GM21367 (cell line): Measurements from ENCODE around the gene GIGYF2.
"Not testable (repeated sequence)": the region's sequence is repeated elsewhere in the genome, so short reads cannot be mapped to it uniquely, and the experiment has no call there.

Experiments used
- ATAC-seq: cut with Tn5 transposase; IDR thresholded peaks from one replicate; pipeline ENCODE4 v1.9.1; 2021; ENCODE audit not compliant: unreplicated experiment

GIGYF2 gene

GRCh38 chr2:232687382-232688160, 9.6 kb upstream of the GIGYF2 start:
- no peak for ATAC-seq

GRCh38 chr2:232688201-232688600, 8.9 kb upstream of the GIGYF2 start:
- no peak for ATAC-seq

GRCh38 chr2:232689152-232689910, 7.8 kb upstream of the GIGYF2 start:
- no peak for ATAC-seq

GRCh38 chr2:232691117-232691516, 6.0 kb upstream of the GIGYF2 start:
- ATAC-seq: not testable (repeated sequence)

- ATAC-seq: no peak
Observed at GRCh38 chr2:232693344-232693743, 3.8 kb upstream of the GIGYF2 start.

GRCh38 chr2:232696609-232697058, 497 bp upstream of the GIGYF2 start:
- no peak for ATAC-seq

- peak; percentile 27 for ATAC-seq
Observed at GRCh38 chr2:232697807-232698110, 628 bp downstream of the GIGYF2 start.

GRCh38 chr2:232698556-232699091, 1.5 kb downstream of the GIGYF2 start:
- no peak for ATAC-seq

- ATAC-seq: no peak
Observed at GRCh38 chr2:232699110-232699509, 2.0 kb downstream of the GIGYF2 start.

- ATAC-seq: no peak
Observed at GRCh38 chr2:232700154-232700553, 3.0 kb downstream of the GIGYF2 start.

- ATAC-seq: no peak
Observed at GRCh38 chr2:232707076-232707475, 9.9 kb downstream of the GIGYF2 start.

GRCh38 chr2:232713505-232713904, 16.4 kb downstream of the GIGYF2 start:
- ATAC-seq: no peak

- ATAC-seq: no peak
Observed at GRCh38 chr2:232714969-232715368, 17.8 kb downstream of the GIGYF2 start.

- not testable (repeated sequence) for ATAC-seq
Observed at GRCh38 chr2:232720056-232720455, 22.9 kb downstream of the GIGYF2 start.

- ATAC-seq: no peak
Observed at GRCh38 chr2:232721261-232721660, 24.1 kb downstream of the GIGYF2 start.

GRCh38 chr2:232721882-232722281, 24.8 kb downstream of the GIGYF2 start:
- no peak for ATAC-seq

- no peak for ATAC-seq
Observed at GRCh38 chr2:232723027-232723426, 25.9 kb downstream of the GIGYF2 start.

GRCh38 chr2:232728785-232729184, 31.7 kb downstream of the GIGYF2 start:
- no peak for ATAC-seq

- ATAC-seq: no peak
Observed at GRCh38 chr2:232731470-232731869, 34.3 kb downstream of the GIGYF2 start.

GRCh38 chr2:232741294-232741693, 44.2 kb downstream of the GIGYF2 start:
- no peak for ATAC-seq

- no peak for ATAC-seq
Observed at GRCh38 chr2:232741972-232742371, 44.8 kb downstream of the GIGYF2 start.

GRCh38 chr2:232744963-232745362, 47.8 kb downstream of the GIGYF2 start:
- no peak for ATAC-seq
